ENCODE results near the gene TNRC6A.
"Not testable (repeated sequence)": the region's sequence is repeated elsewhere in the genome, so short reads cannot be mapped to it uniquely, and the experiment has no call there.

The TNRC6A gene

GRCh38 chr16:24758373-24758772 is 28.9 kb downstream of the TNRC6A start:
- DNase-seq (ENCODE audit: low read depth in 2 of 2) = no peak

DNA sequence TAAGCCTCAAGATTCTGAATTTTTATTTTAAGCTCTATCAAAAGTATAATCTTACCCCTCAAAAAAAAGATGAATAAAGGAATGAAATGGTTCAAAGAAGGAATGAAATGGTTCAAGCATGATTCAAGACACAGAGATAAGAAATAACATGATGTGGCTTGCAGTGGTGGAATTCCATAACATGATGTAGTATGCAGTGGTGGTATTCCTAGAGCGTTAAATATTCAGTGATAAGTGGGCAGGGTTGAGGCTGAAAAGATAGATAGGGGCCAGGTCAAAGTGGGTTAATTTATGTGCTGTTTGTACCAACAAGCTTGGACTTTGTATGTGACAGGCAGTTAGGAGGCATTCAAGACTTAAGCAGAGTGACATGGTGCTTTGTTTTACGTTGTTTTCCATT is 29.6 kb downstream of the TNRC6A start:
- DNase-seq (ENCODE audit: low read depth in 2 of 2) = no peak

DNA sequence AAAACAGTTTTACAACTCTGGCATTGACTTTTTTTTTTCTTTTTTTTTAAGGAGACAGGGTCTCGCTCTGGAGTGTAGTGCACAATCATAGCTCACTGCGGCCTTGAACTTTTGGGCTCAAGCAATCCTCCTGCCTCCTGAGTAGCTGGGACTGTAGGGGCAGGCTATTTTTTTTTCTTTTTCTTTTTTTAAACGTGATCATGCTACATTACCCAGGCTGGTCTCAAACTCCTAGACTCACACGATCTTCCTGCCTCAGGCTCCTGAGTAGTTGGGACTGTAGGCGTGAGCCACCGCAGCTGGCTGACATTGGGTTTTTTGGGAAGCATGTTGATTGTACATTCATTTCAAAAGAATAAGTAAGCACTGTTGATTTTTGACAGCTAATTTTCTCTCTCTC is 32.1 kb downstream of the TNRC6A start:
- DNase-seq (ENCODE audit: low read depth in 2 of 2) = no peak

- DNase-seq (ENCODE audit: low read depth in 2 of 2) = no peak
Observed at GRCh38 chr16:24764916-24765315, 35.5 kb downstream of the TNRC6A start.

GRCh38 chr16:24766057-24766456 is 36.6 kb downstream of the TNRC6A start:
- DNase-seq (ENCODE audit: low read depth in 2 of 2) = no peak

GRCh38 chr16:24769806-24770205 is 40.4 kb downstream of the TNRC6A start:
- DNase-seq (ENCODE audit: low read depth in 2 of 2) = no peak

GRCh38 chr16:24771132-24771778 is 41.8 kb downstream of the TNRC6A start:
- no peak for DNase-seq (ENCODE audit: low read depth in 2 of 2)

DNA sequence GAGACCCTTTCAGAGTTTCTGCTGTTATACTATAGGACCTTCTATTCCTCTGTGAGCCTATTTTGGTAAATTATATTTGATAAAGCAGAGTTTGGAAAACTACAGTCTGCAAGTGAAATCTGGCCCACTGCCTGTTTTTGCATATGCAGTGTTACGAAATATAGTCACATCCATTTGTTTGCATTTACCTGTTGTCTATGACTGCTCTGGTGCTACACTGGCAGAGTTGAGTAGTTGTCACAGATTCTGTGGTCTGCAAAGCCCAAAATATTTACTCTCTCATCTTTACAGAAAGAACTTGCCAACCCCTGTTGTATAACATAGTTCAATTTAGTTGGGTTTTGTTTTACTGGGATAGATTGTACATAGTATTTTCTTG is 42.3 kb downstream of the TNRC6A start:
- no peak for DNase-seq (ENCODE audit: low read depth in 2 of 2)

DNA sequence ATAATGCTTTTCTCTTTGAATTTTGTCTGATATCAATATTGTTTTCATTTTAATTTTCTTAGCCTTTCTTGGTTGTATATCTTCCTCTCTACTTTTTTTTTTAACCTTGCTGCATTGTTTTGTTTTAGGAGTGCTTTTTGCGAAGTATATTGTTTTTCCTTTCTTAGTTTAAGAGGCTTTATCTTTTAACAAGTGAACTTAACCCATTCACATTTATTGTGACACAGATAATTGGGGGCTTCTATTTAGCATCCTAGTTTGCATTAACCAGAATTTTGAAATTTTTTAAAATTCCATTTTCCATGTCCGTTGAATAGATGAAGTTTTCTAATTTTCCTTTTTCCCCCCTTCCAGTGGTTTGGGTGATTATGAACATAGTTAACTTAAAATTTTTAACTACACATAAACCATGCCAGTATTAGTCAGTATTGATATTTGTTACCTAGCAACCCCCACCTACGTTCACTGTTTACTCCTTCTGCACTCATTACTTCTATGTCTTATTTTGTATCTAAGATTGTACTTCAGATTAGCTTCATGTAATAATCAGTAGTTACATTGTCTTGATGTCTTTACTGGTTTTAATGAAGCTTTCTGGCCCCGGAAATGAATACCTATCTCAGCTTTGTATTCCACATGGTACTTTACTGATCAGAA is 44.4 kb downstream of the TNRC6A start:
- no peak for DNase-seq (ENCODE audit: low read depth in 2 of 2)

GRCh38 chr16:24774510-24774909 is 45.1 kb downstream of the TNRC6A start:
- no peak for DNase-seq (ENCODE audit: low read depth in 2 of 2)

- no peak for DNase-seq (ENCODE audit: low read depth in 2 of 2)
Observed at GRCh38 chr16:24775455-24775854, 46.0 kb downstream of the TNRC6A start.

DNA sequence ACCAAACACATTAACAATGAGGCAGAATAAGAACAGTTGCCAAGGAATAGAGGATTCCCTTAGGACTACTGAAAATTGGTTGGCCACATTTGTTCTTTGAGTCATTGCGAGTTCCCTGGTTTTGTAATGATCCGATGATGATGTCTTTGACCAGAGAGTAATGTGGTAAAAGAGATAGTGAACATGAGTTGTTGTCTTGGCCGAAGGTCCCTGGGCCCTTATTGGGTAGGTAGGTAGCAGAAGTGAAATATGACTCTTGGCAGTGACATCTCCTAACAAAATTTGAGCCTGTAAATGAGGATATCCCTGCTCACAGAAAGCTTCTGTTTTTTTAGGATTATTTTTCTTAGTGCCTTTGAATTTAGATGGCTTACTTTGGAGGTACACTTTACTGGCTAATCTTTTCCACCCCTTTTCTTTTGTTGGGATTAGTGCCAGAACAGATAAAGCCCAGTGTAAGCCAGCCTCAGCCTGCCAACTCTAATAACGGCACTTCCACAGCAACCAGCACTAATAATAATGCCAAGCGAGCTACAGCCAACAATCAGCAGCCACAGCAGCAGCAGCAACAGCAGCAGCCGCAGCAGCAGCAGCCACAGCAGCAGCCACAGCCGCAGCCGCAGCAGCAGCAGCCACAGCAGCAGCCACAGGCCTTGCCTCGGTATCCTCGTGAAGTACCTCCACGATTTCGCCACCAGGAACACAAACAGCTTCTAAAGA is 47.2 kb downstream of the TNRC6A start:
- DNase-seq (ENCODE audit: low read depth in 2 of 2) = no peak

DNA sequence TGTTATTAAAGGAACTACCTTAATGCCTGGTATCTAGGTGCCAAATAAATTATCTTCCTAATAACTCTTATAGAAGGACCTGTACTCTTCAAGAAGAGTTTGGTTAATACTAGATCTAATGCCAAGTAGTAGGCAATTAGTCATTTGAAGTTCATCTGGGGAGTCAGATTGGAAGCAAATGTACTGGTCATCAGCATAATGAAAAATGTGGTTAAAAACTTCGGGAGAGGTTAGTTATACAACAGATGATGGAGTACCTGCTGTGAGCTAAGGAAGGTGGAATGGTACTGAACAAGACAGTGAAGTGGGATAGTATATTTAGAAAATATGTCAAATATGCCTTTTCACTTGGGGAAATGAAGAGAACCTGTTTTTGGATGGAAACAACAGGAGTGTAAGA is 49.2 kb downstream of the TNRC6A start:
- no peak for DNase-seq (ENCODE audit: low read depth in 2 of 2)

- DNase-seq (ENCODE audit: low read depth in 2 of 2) = no peak
Observed at GRCh38 chr16:24781256-24781655, 51.8 kb downstream of the TNRC6A start.

- no peak for DNase-seq (ENCODE audit: low read depth in 2 of 2)
Observed at GRCh38 chr16:24784121-24784520, 54.7 kb downstream of the TNRC6A start.

DNA sequence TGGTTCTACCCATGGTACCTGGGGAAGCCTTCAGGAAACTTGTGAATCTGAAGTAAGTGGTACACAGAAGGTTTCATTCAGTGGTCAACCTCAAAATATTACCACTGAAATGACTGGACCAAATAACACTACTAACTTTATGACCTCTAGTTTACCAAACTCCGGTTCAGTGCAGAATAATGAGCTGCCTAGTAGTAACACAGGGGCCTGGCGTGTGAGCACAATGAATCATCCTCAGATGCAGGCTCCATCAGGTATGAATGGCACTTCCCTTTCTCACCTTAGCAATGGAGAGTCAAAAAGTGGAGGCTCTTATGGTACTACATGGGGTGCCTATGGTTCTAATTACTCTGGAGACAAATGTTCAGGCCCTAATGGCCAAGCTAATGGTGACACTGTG is 60.4 kb downstream of the TNRC6A start:
- DNase-seq (ENCODE audit: low read depth in 2 of 2) = no peak

DNA sequence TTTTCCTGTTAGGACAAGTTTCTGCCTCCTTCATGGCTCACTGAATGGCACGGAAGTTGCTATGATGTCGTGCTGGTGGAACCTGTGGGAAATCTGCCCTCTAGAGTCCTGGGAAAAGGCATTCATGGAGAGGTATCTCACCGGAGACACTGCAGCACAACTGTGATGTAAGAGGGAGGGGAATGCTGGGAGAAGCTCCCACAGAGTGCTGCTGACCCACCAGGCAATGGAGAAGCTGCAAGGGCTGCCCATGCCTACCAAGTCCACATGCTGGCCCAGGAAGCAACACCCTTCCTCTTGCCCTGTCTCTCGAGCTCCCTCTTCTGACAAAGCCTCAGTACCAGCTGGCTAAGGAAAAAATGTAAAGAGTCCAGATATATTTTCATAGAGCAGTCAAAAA is 71.1 kb downstream of the TNRC6A start:
- no peak for DNase-seq (ENCODE audit: low read depth in 2 of 2)

DNA sequence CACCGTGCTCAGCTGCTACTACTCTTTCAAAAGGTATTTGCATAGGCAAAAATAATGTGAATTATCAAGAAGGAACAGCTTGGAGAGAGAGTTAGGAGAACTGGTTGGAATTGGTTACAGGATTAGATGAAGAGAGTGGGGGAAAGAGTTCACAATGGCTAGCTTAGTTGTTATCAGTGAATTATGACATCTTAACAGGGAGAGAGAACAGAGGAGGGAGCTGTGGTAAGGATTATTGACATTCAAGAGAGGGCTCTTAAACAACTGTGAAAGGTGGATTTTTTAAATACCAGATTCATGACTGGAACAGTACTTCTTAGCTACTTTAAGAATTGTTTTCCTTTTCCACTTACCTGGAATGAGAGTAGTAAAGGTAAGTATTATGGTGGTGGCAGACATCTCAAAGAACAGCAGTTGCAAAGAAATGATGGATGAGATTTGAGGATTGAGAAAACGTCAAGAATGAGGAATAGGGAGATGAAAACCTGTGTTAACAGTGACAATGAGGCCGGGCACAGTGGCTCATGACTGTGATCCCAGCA is 72.4 kb downstream of the TNRC6A start:
- no peak for DNase-seq (ENCODE audit: low read depth in 2 of 2)

DNA sequence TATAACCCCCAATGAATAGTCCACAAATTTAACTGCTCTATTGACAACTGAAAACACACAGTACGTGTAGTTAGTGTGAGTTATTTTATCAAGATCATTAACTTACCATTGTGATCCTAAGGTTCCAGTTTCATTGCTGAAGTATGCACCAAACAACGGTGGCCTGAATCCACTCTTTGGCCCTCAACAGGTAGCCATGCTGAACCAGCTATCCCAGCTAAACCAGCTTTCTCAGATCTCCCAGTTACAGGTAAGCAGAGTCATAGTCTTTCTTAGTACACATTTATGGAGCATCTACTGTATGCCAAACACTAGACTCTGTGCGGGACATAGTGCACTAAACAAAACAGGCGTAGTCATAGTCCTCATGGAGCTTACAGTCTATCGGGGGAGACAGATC is 76.0 kb downstream of the TNRC6A start:
- DNase-seq (ENCODE audit: low read depth in 2 of 2) = no peak

DNA sequence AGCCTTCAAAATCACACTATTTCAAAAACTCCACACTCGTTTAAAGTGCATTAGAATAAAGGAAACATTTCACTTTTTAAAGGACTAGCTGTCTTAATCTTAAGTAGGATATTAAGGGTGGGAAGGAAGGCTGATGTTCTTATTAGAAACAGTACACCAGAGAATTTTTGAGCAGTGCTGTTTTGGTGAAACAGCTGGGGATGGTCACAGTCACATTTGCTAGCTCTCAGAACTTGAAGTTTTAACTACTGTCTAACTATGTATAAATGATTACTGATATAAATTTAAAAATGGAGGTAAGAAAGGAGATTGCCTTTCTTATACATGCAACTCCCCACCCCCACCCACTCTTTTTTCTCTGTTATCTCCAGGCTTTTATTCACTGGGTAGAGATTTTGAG is 77.8 kb downstream of the TNRC6A start:
- DNase-seq (ENCODE audit: low read depth in 2 of 2) = no peak

DNA sequence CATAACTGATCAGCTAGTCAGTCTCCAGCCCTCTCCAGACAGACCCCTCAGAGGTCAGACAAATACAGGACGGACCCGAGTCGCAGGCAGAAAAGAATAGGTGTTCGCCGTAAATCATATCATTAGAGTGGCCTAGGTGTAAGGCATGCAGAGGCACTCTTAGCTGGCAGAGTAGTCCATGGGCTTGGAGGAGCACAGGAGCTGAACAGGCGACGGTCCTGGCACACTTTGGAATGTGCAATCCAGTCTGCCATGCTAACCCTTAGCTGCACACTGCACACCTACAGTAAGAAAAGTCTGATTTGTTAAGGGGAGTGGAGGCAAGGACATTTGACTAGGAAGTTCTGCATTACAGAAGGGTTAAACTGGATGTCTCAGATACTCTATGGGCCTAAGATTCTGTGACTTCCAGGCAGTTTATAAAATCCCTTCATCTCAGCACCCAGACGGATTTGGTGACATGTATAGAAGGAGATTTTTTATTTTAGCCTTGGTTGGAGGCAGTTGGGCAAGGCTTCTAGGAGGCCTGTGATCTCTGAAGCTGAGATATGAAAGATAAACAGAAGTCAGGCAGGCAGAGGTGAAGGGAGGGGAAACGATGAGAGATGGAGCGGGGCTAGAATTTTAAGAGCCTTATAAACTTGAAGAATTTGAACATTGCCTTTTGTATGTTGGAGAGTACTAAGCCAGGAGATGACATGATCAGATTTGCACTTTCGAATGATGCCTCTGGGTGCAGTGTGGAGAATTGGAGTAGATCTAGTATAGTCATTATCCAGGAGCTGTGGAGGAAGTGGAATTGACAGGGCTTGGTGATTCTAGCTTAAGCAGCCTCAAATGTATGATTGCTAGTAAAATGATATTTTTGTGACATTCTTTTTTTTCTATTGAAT is 81.7 kb downstream of the TNRC6A start:
- no peak for DNase-seq (ENCODE audit: low read depth in 2 of 2)

GRCh38 chr16:24812813-24813212 is 83.4 kb downstream of the TNRC6A start:
- not testable (repeated sequence) for DNase-seq (ENCODE audit: low read depth in 2 of 2)

Data from activated CD4-positive, alpha-beta T cell treated with anti-CD3 and anti-CD28 coated beads for 24 hours (primary cell).